ENCODE results near the gene PSMD5. TPM values are rescaled to one million over a fixed set of nuclear protein-coding genes. Genes with fewer than 3 reads are reported as not detected.

Gene PSMD5
- total RNA-seq, 2 donors from 2014 or later, result 33.4 to 36.9 TPM

GRCh38 chr9:120861935-120862334 is 19.2 kb upstream of the PSMD5 start:
- no peak for ATAC-seq
- intact Hi-C loops (cut with DNase I, micrococcal nuclease), result no loop called here
- no peak for DNase-seq

GRCh38 chr9:120860083-120860482 is 17.4 kb upstream of the PSMD5 start:
- intact Hi-C loops (cut with DNase I, micrococcal nuclease), result no loop called here
- ATAC-seq, result no peak
- no peak for DNase-seq

- intact Hi-C loops (cut with DNase I, micrococcal nuclease), result no loop called here
- ATAC-seq (no peak), DNase-seq (no peak)
Observed at GRCh38 chr9:120859361-120859760, 16.6 kb upstream of the PSMD5 start.

GRCh38 chr9:120857902-120858301 is 15.2 kb upstream of the PSMD5 start:
- intact Hi-C loops (cut with DNase I, micrococcal nuclease), result no loop called here
- ATAC-seq (peak; percentile 6), DNase-seq (no peak)

- peak; percentile 60 for ATAC-seq
- no peak for DNase-seq
- intact Hi-C loops (cut with DNase I, micrococcal nuclease), result no loop called here
Observed at GRCh38 chr9:120857481-120857880, 14.8 kb upstream of the PSMD5 start.

- peak; percentile 94 for ATAC-seq
- intact Hi-C loops (cut with DNase I, micrococcal nuclease), result no loop called here
- DNase-seq, result peak; percentile 73 to 84
Observed at GRCh38 chr9:120856700-120857099, 14.0 kb upstream of the PSMD5 start.

GRCh38 chr9:120855827-120856670 is 13.3 kb upstream of the PSMD5 start:
- ATAC-seq, result no peak
- intact Hi-C loops (cut with DNase I, micrococcal nuclease), result no loop called here

GRCh38 chr9:120854596-120855327 is 12.0 kb upstream of the PSMD5 start:
- intact Hi-C loops (cut with DNase I, micrococcal nuclease), result no loop called here
- no peak for ATAC-seq
- DNase-seq, result no peak

More at GRCh38 chr9:120855827-120856670, 13.3 kb upstream of the PSMD5 start:
- DNase-seq, result no peak

- intact Hi-C loops (cut with DNase I, micrococcal nuclease), result no loop called here
- ATAC-seq (no peak), DNase-seq (no peak)
Observed at GRCh38 chr9:120853198-120853597, 10.5 kb upstream of the PSMD5 start.

- intact Hi-C loops (cut with DNase I, micrococcal nuclease), result no loop called here
- DNase-seq (no peak), ATAC-seq (no peak)
Observed at GRCh38 chr9:120852240-120853010, 9.7 kb upstream of the PSMD5 start.

- ATAC-seq (no peak), DNase-seq (no peak)
- intact Hi-C loops (cut with DNase I, micrococcal nuclease), result no loop called here
Observed at GRCh38 chr9:120851449-120851848, 8.7 kb upstream of the PSMD5 start.

- ATAC-seq (no peak), DNase-seq (no peak)
- intact Hi-C loops (cut with DNase I, micrococcal nuclease), result no loop called here
Observed at GRCh38 chr9:120850315-120850714, 7.6 kb upstream of the PSMD5 start.

- DNase-seq (no peak), ATAC-seq (no peak)
- intact Hi-C loops (cut with DNase I, micrococcal nuclease), result no loop called here
Observed at GRCh38 chr9:120846906-120847305, 4.2 kb upstream of the PSMD5 start.

- ATAC-seq (no peak), DNase-seq (no peak)
- intact Hi-C loops (cut with DNase I, micrococcal nuclease), result no loop called here
Observed at GRCh38 chr9:120846251-120846889, 3.6 kb upstream of the PSMD5 start.

GRCh38 chr9:120845255-120845654 is 2.5 kb upstream of the PSMD5 start:
- DNase-seq (no peak), ATAC-seq (no peak)
- intact Hi-C loops (cut with DNase I, micrococcal nuclease), result no loop called here

- intact Hi-C loops (cut with DNase I, micrococcal nuclease), result no loop called here
- no peak for DNase-seq
- peak; percentile 26 for ATAC-seq
Observed at GRCh38 chr9:120841930-120842684, 615 bp downstream of the PSMD5 start.

GRCh38 chr9:120839146-120839545 is 3.6 kb downstream of the PSMD5 start:
- DNase-seq (no peak), ATAC-seq (no peak)
- intact Hi-C loops (cut with DNase I, micrococcal nuclease), result no loop called here

GRCh38 chr9:120837921-120838320 is 4.8 kb downstream of the PSMD5 start:
- ATAC-seq (no peak), DNase-seq (no peak)
- intact Hi-C loops (cut with DNase I, micrococcal nuclease), result no loop called here

Data from left colon (tissue), 2 donors.